K562 (cell line): Measurements from ENCODE around the gene PGBD1. TPM values are rescaled to one million over a fixed set of nuclear protein-coding genes. Genes with fewer than 3 reads are reported as not detected.

ENCODE experiments used
- C11orf30 ChIP-seq: fragments of 450-650 bp; IDR thresholded peaks from 2 replicates; pipeline ENCODE4 v1.6.1; 2016; ENCODE audit warnings: low read depth, mild to moderate bottlenecking
- CCNT2 ChIP-seq: IDR thresholded peaks from 2 replicates; pipeline ENCODE4 v1.6.1; 2011; ENCODE audit warnings: borderline replicate concordance, low read depth, mild to moderate bottlenecking, moderate library complexity, mixed read lengths, low read length; ENCODE audit not compliant: insufficient read length; ENCODE audit errors: extremely low read depth
- CHD4 ChIP-seq: fragments of 200-600 bp; sonication (generic); IDR thresholded peaks from 3 replicates; pipeline ENCODE4 v1.6.1; 2012; ENCODE audit warnings: low read depth, mild to moderate bottlenecking, mixed read lengths, low read length, inconsistent platforms; ENCODE audit not compliant: insufficient read depth, insufficient replicate concordance, poor library complexity, severe bottlenecking
- ELF2 ChIP-seq: fragments of 250-450 bp; sonication (Bioruptor Pico); IDR thresholded peaks from 2 replicates; pipeline ENCODE4 v1.5.0; 2021; ENCODE audit warnings: mild to moderate bottlenecking
- EP400 ChIP-seq: fragments of 450-650 bp; IDR thresholded peaks from 2 replicates; pipeline ENCODE4 v1.6.1; 2017; ENCODE audit warnings: antibody characterized with exemption, mild to moderate bottlenecking, moderate library complexity
- NCOR1 ChIP-seq: fragments of 450-650 bp; IDR thresholded peaks from 2 replicates; pipeline ENCODE4 v1.6.1; 2016; ENCODE audit warnings: mild to moderate bottlenecking, moderate library complexity
- PHF21A ChIP-seq: fragments of 450-650 bp; IDR thresholded peaks from 2 replicates; pipeline ENCODE4 v1.6.1; 2017; ENCODE audit warnings: low read depth, borderline replicate concordance
- POLR2G ChIP-seq: fragments of 200-400 bp; formaldehyde crosslinking; IDR thresholded peaks from 2 replicates; pipeline ENCODE4 v1.6.1; 2017; ENCODE audit warnings: low read depth, mild to moderate bottlenecking, antibody characterized with exemption, low read length, moderate library complexity
- RAD21 ChIP-seq, 2 experiments: fragments of 250-450 bp in 1 of 2; fragments of 450-650 bp in 1 of 2; sonication (Bioruptor Pico) in 1 of 2; formaldehyde crosslinking in 1 of 2; IDR thresholded peaks in 1 of 2; conservative IDR thresholded peaks in 1 of 2; 2 replicates each; pipeline versions ENCODE4 v1.4.0 to v1.8.0; 2020 to 2022; ENCODE audit warnings: mild to moderate bottlenecking in 2 of 2, moderate library complexity in 1 of 2
- RFX5 ChIP-seq: IDR thresholded peaks from 2 replicates; pipeline ENCODE4 v1.6.1; 2011; ENCODE audit warnings: low read depth, mild to moderate bottlenecking, improper control_type of control experiment, low read length
- SIRT6 ChIP-seq: IDR thresholded peaks from one replicate; pipeline ENCODE4 v1.6.1; 2012; ENCODE audit warnings: low read depth, mild to moderate bottlenecking, control low read depth, inconsistent platforms, low read length, moderate library complexity
- SMARCE1 ChIP-seq: fragments of 450-650 bp; IDR thresholded peaks from 2 replicates; pipeline ENCODE4 v1.7.1; 2016; ENCODE audit warnings: mild to moderate bottlenecking
- SNIP1 ChIP-seq: fragments of 450-650 bp; IDR thresholded peaks from 2 replicates; pipeline ENCODE4 v1.7.1; 2017; ENCODE audit warnings: low read depth, mild to moderate bottlenecking
- SRSF1 ChIP-seq: fragments of 200-400 bp; formaldehyde crosslinking; IDR thresholded peaks from 2 replicates; pipeline ENCODE4 v1.6.1; 2017; ENCODE audit warnings: mild to moderate bottlenecking, low read depth, low read length, moderate library complexity
- TBL1XR1 ChIP-seq, 2 experiments: IDR thresholded peaks; 2 replicates each; pipeline ENCODE4 v1.6.1; 2012; ENCODE audit warnings: improper control_type of control experiment in 2 of 2, low read length in 2 of 2, mild to moderate bottlenecking in 1 of 2
- ZC3H11A ChIP-seq: IDR thresholded peaks from 2 replicates; pipeline ENCODE4 v1.6.1; 2012; ENCODE audit warnings: low read depth, low read length, improper control_type of control experiment
- ZFPM2 ChIP-seq: fragments of 250-450 bp; sonication (Bioruptor Pico); IDR thresholded peaks from 2 replicates; pipeline ENCODE4 v1.5.1; 2022; ENCODE audit warnings: mild to moderate bottlenecking
- polyA plus RNA-seq, 8 experiments: library from polyadenylated mRNA; depleted of rRNA in 4 of 8; stranded (reverse) in 5 of 8; unstranded in 3 of 8; fragments of >200 nt; fragmentation: Nextera tagmentation in 2 of 8; fragmentation: Illumina TruSeq in 1 of 8; extraction: Ambion mirVana in 2 of 8; extraction: Trizol in 1 of 8; gene quantifications; 2 replicates each; pipeline versions ENCODE4 v1.2.1 to v1.2.3, GENCODE V29; 2011 to 2014; ENCODE audit warnings: inconsistent platforms in 1 of 8, missing spikeins in 1 of 8
- total RNA-seq, 7 experiments: library from RNA; depleted of rRNA in 6 of 7; stranded (reverse); fragments of >200 nt in 6 of 7; fragmentation: Illumina TruSeq in 2 of 7; extraction: Trizol in 2 of 7; gene quantifications; 2 replicates each; pipeline versions ENCODE4 v1.2.1 to v1.2.3, GENCODE V29; 2011 to 2021; ENCODE audit warnings: low replicate concordance in 1 of 7
- TF ChIP-seq, protein P1 (sequence below): fragments of 200-600 bp; sonication (generic); IDR thresholded peaks from one replicate; pipeline ENCODE4 v1.6.1; 2012; ENCODE audit warnings: mild to moderate bottlenecking, low read depth, low read length, inconsistent platforms

The PGBD1 gene
- total and polyA plus RNA-seq, 9 of the 15 experiments (the other 6 are each of a cell fraction or from before 2014, with no cell fraction given) = 3.3 to 9.0 (median 7.3) TPM

DNA sequence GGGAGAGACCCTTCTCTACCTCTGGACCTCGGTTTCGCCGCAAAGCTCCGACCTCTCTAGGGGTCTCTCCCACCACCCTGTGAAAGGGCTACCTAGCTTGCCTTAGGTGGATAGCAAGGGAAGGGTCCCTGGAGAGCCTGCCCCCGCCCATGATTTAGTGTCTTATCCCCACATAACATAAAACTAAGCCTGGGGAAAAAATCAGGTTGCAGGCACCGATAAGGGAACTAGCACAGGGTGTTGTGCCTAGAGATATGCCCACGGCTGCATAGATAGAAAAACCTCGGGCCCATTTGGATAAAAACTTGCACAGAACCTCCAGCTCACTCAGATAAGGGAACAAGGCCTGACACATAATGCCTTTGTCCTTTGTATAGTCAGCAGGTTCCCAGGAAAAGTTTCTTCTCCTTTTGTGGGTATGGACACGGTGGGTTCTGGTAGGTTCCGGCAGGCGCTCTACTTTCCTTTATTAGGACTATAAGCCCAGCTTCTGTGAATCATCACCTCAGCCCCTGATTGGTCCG lies 53.7 kb downstream of the PGBD1 start (continued):
- TF ChIP-seq, protein P1, sequence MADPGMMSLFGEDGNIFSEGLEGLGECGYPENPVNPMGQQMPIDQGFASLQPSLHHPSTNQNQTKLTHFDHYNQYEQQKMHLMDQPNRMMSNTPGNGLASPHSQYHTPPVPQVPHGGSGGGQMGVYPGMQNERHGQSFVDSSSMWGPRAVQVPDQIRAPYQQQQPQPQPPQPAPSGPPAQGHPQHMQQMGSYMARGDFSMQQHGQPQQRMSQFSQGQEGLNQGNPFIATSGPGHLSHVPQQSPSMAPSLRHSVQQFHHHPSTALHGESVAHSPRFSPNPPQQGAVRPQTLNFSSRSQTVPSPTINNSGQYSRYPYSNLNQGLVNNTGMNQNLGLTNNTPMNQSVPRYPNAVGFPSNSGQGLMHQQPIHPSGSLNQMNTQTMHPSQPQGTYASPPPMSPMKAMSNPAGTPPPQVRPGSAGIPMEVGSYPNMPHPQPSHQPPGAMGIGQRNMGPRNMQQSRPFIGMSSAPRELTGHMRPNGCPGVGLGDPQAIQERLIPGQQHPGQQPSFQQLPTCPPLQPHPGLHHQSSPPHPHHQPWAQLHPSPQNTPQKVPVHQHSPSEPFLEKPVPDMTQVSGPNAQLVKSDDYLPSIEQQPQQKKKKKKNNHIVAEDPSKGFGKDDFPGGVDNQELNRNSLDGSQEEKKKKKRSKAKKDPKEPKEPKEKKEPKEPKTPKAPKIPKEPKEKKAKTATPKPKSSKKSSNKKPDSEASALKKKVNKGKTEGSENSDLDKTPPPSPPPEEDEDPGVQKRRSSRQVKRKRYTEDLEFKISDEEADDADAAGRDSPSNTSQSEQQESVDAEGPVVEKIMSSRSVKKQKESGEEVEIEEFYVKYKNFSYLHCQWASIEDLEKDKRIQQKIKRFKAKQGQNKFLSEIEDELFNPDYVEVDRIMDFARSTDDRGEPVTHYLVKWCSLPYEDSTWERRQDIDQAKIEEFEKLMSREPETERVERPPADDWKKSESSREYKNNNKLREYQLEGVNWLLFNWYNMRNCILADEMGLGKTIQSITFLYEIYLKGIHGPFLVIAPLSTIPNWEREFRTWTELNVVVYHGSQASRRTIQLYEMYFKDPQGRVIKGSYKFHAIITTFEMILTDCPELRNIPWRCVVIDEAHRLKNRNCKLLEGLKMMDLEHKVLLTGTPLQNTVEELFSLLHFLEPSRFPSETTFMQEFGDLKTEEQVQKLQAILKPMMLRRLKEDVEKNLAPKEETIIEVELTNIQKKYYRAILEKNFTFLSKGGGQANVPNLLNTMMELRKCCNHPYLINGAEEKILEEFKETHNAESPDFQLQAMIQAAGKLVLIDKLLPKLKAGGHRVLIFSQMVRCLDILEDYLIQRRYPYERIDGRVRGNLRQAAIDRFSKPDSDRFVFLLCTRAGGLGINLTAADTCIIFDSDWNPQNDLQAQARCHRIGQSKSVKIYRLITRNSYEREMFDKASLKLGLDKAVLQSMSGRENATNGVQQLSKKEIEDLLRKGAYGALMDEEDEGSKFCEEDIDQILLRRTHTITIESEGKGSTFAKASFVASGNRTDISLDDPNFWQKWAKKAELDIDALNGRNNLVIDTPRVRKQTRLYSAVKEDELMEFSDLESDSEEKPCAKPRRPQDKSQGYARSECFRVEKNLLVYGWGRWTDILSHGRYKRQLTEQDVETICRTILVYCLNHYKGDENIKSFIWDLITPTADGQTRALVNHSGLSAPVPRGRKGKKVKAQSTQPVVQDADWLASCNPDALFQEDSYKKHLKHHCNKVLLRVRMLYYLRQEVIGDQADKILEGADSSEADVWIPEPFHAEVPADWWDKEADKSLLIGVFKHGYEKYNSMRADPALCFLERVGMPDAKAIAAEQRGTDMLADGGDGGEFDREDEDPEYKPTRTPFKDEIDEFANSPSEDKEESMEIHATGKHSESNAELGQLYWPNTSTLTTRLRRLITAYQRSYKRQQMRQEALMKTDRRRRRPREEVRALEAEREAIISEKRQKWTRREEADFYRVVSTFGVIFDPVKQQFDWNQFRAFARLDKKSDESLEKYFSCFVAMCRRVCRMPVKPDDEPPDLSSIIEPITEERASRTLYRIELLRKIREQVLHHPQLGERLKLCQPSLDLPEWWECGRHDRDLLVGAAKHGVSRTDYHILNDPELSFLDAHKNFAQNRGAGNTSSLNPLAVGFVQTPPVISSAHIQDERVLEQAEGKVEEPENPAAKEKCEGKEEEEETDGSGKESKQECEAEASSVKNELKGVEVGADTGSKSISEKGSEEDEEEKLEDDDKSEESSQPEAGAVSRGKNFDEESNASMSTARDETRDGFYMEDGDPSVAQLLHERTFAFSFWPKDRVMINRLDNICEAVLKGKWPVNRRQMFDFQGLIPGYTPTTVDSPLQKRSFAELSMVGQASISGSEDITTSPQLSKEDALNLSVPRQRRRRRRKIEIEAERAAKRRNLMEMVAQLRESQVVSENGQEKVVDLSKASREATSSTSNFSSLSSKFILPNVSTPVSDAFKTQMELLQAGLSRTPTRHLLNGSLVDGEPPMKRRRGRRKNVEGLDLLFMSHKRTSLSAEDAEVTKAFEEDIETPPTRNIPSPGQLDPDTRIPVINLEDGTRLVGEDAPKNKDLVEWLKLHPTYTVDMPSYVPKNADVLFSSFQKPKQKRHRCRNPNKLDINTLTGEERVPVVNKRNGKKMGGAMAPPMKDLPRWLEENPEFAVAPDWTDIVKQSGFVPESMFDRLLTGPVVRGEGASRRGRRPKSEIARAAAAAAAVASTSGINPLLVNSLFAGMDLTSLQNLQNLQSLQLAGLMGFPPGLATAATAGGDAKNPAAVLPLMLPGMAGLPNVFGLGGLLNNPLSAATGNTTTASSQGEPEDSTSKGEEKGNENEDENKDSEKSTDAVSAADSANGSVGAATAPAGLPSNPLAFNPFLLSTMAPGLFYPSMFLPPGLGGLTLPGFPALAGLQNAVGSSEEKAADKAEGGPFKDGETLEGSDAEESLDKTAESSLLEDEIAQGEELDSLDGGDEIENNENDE = peak; percentile 35
- TF ChIP-seq NCOR1 (peak; percentile 99), SMARCE1 (peak; percentile 95), PHF21A (0 out of 2 replicates have a peak, but pooled peaks have one; percentile 56), SIRT6 (no peak), SNIP1 (no peak), ZFPM2 (CRISPR knock-in tag) (no peak), TBL1XR1 (IDR thresholded peaks at IDR 0.05; ENCODE audit: low read length in 2 of 2) (peak in 1 of 2 experiments; percentile 89; a peak in 3 of 4 replicates), POLR2G (no peak), ELF2 (CRISPR knock-in tag) (no peak), RFX5 (no peak), RAD21 (CRISPR knock-in tag; conservative IDR thresholded peaks at IDR 0.05 in 1 of 2, IDR thresholded peaks at IDR 0.05 in 1 of 2) (0 out of 4 replicates have a peak, but pooled peaks of 1 of the 2 experiments have one; percentile 10), SRSF1 (no peak), C11orf30 (no peak), CHD4 (peak; percentile 95), CCNT2 (peak; percentile 94), EP400 (no peak; the same call in 1 of the 2 replicates), ZC3H11A (no peak)
